Stimulated activated CD8-positive, alpha-beta memory T cell treated with anti-CD3 and anti-CD28 coated beads, Interleukin-2, amount 100 ng/mL, for 48 hours (primary cell): ENCODE results near the gene NTN5.
A peak's percentile ranks its signal among the peaks of the same experiment; 100 is the strongest.
"Not testable (repeated sequence)": the region's sequence is repeated elsewhere in the genome, so short reads cannot be mapped to it uniquely, and the experiment has no call there.

ENCODE experiments used
- DNase-seq, 2 donors: peaks; one replicate each; pipeline ENCODE4 v3.0.0-alpha.2; 2020; ENCODE audit warnings: low read depth in 2 of 2

NTN5 gene

GRCh38 chr19:48672994-48673393 is at the start of gene NTN5:
Gene NTN5, minus strand, starts transcription at chr19:48673017. Its CDS starts 2,031 bp downstream, at chr19:48670986.
- DNase-seq = no peak

GRCh38 chr19:48722196-48722708 is 49.4 kb upstream of the NTN5 start:
- DNase-seq = no peak

GRCh38 chr19:48720613-48721296 is 47.9 kb upstream of the NTN5 start:
- DNase-seq = peak; percentile 79 to 89

- DNase-seq = no peak
These were observed 47.4 kb upstream of the NTN5 start for GRCh38 chr19:48720251-48720612.

GRCh38 chr19:48719263-48720171 is 46.7 kb upstream of the NTN5 start, which contains the start of gene MAMSTR:
Gene MAMSTR, minus strand, starts transcription at chr19:48719725. Its CDS starts 694 bp downstream, at chr19:48719031.
- DNase-seq = no peak

GRCh38 chr19:48718711-48719231 is 46.0 kb upstream of the NTN5 start:
- DNase-seq = no peak

- DNase-seq = not testable (repeated sequence)
These were observed 45.3 kb upstream of the NTN5 start for GRCh38 chr19:48718106-48718505.

GRCh38 chr19:48716562-48717291 is 43.9 kb upstream of the NTN5 start:
- no peak for DNase-seq

GRCh38 chr19:48715681-48716171 is 42.9 kb upstream of the NTN5 start:
- DNase-seq = no peak

GRCh38 chr19:48714759-48715675 is 42.2 kb upstream of the NTN5 start:
- DNase-seq = no peak

GRCh38 chr19:48713864-48714755 is 41.3 kb upstream of the NTN5 start:
- DNase-seq = peak; percentile 96 to 97

GRCh38 chr19:48713041-48713863 is 40.4 kb upstream of the NTN5 start:
- no peak for DNase-seq

- DNase-seq = no peak
These were observed 38.4 kb upstream of the NTN5 start for GRCh38 chr19:48711106-48711662.

- no peak for DNase-seq
These were observed 35.7 kb upstream of the NTN5 start for GRCh38 chr19:48708471-48708870.

- no peak for DNase-seq
These were observed 32.6 kb upstream of the NTN5 start for GRCh38 chr19:48705431-48705830.

GRCh38 chr19:48703316-48703715 is 30.5 kb upstream of the NTN5 start:
- no peak for DNase-seq

- DNase-seq = no peak
These were observed 29.9 kb upstream of the NTN5 start for GRCh38 chr19:48702701-48703100.

GRCh38 chr19:48698046-48698445 is 25.2 kb upstream of the NTN5 start:
- DNase-seq = no peak
